Loucy (cell line): Measurements from ENCODE around the gene PIEZO1.

Experiments
- CTCF ChIP-seq: fragments of 200-600 bp; sonication (generic); conservative IDR thresholded peaks from 2 replicates; pipeline ENCODE4 v1.5.1; 2014; ENCODE audit warnings: mild to moderate bottlenecking, antibody characterized with exemption, low read length
- EZH2phosphoT487 ChIP-seq: fragments of 200-600 bp; IDR thresholded peaks from 2 replicates; pipeline ENCODE4 v1.6.1; 2018; ENCODE audit warnings: antibody characterized with exemption, mild to moderate bottlenecking, moderate library complexity, borderline replicate concordance

GRCh38 chr16:88792668-88793250, 7.7 kb upstream of the PIEZO1 start:
- TF ChIP-seq CTCF, result no peak
- TF ChIP-seq EZH2phosphoT487, result no peak
